CD4-positive, alpha-beta T cell treated with Interleukin-4 for 4 hours (primary cell): ENCODE data around the gene COL15A1.

Source experiments
- DNase-seq: peaks from one replicate; pipeline ENCODE4 v3.0.0-alpha.2; 2020

Gene COL15A1

DNA sequence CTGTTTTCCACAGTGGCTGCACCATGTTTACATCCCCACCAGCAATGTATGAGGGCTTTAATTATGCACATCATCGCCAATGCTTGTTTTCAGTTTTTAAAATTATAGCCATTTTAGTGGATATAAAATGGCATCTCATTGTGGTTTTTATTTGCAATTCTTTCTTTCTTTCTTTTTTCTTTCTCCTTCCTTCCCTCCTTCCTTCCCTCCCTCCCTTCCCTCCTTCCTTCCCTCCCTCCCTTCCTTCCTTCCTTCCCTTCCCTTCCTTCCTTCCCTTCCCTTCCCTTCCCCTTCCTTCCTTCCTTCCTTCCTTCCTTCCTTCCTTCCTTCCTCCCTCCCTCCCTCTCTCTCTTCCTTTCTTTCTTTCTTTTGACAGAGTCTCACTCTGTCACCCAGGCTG lies 6.6 kb downstream of the COL15A1 start:
- no peak for DNase-seq

DNA sequence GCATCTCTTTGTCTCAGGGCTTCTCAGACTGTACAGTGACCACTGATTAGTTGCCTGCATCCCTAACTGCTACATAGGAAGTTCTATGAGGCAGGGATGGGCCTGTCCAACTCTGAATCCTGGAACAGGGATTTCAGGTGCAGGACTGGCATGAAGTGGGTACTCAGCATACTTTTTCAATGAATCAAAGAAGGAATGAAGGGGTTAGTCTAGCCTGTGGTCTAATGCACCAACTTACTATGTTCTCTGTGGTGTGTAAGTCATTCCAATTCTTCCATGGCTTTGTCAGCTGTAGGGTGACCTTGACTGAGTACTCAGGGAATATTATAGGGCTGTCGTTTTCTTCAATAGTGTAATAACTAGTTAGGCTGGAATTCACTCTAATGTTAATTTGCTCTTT lies 8.3 kb downstream of the COL15A1 start:
- DNase-seq = no peak

DNA sequence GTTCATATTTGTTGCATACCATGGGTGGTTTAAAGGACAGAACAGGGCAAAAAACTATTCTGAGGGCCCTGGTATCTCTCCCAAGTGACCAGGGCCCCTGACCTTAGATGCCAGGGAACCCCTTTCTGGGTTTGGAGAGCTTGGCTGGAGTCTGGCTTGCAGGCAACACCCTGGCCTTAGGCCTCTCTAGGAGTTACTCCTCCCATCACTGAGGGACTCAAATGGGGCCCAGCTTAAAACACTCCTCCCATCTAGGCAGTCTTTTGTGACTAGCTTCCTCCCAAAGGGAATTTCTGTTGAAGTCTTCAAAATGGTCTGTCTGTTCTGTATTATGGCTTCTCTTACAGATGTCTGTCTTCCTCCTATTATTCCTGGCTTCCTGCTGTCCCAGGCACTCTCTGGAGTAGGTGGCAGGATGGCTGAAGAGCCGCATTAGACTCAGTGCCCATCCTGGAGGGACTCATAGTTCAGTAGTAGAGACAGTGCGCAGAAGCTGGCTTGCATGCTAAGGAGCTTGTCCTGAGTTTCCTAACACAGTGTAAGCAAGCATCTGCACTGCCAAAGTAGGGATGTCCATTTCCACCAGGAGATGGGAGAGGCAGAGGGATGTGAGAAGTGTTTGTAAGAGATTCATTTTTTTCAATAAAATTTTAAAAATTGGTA lies 10.0 kb downstream of the COL15A1 start:
- DNase-seq = no peak

DNA sequence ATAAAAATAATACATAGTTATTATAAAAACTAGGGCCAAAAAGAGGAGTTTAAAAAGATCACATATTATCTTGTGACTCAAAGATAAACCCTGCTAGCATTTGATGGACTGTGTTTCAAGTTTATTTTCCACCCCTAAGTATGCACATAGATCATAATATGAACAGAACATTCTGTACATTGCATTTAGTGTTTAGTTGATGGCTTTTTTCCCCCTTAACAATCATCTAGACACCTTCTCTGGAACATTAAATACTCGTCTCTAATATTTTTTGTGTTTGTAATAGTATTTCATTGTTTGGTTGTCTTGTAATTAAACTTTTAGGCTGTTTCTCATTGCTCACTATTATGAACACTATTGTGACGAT lies 10.5 kb downstream of the COL15A1 start:
- no peak for DNase-seq

DNA sequence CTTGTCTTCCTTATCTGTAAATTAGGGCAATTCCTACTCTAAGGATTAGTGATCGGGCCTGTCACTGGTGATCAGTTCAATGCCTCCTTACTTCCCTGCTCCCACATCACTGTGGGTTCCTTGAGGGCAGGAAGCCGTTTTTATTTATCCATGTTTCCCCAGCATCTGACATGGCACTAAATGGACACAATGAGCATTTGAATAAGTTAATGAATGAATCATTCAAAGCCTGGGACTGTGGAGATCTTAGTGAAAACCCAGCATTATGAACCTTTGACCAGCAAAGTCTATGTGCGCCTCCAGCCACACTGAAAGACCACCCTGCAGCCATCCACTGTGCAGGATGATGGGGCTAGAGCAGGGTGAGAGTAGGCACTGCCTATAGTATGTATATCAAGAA lies 11.6 kb downstream of the COL15A1 start:
- no peak for DNase-seq

DNA sequence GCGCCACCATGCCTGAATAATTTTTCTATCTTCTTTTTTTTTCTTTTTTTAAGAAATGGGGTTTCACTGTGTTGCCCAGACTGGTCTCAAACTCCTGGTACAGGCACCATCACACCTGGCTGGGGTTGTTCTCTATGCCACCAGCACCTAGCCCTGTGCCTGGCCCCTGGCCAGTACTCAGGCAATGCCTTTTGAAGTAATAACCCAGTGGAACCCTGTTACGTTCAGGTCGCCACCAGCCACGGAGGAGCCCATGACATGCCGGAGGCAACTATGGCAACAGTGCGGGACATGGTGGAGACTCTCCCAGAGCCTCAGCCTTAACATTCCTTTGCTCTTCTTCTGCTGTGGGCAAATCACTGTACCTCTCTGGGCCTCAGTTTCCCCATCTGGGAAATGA lies 14.1 kb downstream of the COL15A1 start:
- no peak for DNase-seq

DNA sequence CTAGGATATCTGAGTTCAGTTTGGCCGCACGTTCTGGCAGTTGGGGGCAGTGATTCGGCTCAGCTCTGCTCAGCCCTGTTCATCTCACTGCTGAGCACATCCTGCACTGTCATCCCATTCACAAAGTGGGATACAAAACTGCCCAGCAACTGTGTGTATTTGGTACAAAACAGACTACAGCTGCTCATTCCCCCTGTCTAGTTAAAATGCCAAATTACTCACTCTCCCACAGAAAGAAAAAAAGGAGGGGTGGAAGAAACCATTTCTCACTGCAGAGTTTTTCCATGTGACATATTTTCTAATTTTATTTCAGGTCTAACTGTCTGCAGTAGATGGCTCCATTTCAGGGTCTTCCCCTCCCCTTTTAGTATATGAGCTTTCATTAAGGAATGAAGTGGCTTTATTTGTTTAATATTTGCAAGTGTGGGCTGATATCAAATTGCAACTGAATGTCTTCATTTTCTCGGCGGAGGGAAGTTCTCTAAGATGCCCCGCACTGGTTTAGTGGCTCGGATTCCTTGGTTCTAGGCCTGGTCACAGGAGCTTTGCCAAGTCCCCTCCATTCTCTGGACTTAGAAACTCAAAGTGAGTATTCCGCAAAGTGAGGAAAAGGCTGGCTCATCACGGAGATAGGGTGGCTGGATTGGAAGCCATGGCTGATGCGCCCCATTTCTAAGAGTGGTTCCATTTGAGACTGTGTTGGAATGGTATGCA lies 14.7 kb downstream of the COL15A1 start:
- DNase-seq = no peak

DNA sequence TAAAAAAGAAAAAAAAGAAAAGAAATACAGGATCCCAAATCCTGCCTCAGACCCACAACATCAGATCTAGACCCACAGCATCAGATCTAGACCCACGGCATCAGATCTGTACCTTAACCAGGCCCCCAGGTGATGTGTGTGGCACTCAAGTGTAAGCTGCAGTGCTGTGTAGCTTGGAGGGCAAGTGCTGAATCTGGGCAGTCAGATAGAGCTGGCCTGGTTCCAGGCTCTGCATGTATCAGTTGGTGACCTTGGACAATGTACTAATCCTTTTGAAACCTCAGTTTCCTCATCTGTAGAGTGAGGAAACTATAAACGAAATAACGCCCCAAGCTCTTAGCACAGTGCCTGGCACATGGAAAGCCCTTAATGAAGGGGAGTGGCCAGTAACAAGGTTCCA lies 16.7 kb downstream of the COL15A1 start:
- no peak for DNase-seq

DNA sequence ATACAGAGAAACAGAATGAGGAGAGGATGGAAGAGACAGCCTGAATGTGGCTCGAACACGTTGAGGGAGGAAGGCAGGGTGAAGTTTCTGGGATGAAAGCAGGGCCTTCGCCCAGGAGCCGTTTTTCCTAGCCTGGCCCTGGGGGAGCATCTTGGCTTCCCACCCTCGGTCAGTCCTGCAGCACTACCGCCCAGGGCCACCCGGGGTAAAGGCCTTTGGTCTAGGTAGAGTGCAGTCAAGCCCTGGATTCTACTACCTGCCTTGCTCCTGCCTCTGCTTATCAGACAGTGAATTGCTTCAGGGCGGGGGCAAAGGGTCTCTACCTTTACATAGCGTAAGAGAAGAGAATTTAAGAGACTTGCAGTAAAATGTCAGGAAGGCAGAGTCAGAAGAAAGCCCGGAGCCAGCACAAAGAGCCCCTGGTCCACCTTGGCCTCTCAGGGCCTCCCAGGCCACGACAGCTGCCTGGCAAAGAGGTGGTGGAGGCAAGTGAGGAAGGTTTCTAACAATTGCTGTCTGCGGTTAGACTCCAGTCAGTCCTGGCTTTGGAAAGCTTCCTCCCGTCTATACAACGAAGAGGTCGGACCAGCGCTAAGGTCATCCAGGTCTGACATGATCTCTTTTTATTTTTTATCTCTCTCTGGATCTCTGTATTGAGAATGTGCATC lies 17.9 kb downstream of the COL15A1 start:
- no peak for DNase-seq

DNA sequence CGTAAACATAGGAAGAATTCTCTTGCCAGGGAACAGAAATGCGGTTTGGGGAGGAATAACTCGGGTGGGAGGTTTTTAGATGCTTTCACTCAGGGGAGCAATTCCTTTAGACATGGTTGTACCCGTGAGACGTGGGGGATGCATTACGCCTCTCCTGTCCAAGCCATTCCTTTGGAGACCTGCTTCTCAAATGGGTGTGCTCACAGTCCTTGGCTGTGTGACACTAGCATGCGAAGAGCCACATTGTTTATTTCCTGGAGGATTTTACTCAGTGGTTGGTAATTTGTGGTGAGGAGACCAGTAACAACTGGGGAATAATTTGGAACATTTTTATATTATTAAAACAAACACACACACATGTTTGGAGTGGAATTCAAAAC lies 18.5 kb downstream of the COL15A1 start:
- no peak for DNase-seq

DNA sequence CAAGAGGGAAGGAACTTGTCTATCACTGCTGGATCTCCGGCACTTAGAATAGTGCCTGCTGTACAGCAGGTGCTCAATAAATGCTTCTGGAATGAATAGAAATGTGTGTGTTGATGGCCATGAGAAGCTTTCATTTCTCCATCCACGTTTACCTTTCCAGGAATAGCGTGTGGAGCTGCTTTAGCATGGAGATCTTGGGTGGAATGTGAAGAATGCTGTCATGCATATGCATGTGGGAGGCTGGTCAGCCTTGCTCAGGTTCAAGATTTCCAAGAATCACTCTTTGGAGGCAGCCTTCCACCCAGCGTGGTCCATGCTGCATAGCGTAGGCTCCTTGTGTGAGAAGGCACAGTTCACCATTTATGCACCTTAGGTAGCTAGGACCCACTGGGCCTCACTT lies 19.2 kb downstream of the COL15A1 start:
- no peak for DNase-seq

DNA sequence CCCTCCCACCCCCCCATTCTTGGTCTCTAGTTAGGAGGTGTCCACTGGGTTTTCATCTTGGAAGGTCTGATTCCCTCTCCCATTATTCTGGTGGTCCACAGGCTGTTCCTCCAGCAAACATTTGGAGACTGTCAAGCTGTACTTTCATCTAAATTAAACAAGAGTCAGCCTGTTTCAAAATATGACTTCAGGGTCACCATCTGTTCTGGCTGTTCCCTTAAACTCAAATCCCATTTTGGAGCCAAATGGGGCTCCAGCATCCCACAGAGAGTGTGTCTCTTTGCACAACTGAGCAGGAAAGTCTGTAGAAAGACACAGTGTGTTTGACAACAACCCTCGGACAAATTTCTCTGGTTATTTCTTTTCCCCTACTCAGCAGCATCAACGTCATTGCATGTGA lies 20.5 kb downstream of the COL15A1 start:
- DNase-seq = no peak

DNA sequence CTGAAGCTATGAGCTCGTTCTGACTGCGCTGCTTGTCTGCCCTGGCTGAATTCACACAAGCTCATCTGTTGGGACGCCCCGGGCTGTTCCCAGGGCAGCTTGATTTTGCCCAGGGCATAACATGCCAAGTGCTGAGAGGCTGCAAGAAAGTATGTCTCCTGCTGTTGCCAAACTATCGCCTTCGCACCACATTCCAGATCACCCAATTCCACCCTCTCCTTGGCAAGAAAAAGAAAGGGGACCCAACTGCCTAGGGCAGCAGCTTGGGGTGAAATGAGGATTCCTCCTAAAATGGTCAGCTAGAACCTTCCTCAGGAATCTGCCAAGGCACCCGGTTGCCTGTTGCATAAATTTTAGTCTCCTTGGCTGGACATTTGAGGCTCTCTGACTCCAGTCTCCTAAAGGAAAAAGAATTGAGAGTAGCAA lies 21.2 kb downstream of the COL15A1 start:
- DNase-seq = no peak

DNA sequence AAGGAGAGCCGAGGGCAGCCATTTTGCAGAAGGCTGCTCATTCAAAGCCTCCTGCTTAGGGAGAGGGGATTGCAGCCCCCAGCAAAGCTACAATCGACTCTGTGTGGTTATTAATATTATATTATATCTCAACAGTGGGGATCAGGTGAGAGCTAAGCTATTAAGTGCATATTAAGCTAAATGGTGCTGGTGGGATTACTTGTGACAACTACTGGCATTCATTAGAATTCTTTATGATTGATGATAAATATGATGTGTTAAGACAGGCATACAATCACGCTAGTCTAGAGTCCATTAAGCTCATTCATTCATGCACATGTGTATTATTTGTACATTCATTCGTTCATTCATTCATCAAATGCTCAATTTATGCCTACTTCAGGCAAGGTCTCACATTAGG lies 23.0 kb downstream of the COL15A1 start:
- no peak for DNase-seq

DNA sequence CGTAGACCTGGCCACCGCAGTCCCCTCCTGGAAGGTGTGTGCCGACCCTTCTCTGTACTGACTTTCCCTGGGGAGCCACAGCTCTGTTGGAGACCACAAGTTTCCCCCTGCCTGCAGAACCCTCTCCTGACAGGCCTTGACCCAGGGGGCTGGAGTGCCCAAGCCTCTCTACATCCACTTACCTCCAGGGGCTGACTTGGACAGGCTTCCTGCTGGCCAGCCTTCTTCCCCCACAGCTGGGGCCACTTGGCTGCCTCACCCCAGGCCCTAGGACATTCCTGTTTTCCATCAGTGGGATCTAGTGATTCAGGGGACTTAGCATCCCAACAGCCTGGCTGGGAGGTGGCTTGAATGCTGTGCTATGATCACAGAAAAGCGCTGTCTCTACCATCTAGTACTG lies 23.6 kb downstream of the COL15A1 start:
- no peak for DNase-seq

DNA sequence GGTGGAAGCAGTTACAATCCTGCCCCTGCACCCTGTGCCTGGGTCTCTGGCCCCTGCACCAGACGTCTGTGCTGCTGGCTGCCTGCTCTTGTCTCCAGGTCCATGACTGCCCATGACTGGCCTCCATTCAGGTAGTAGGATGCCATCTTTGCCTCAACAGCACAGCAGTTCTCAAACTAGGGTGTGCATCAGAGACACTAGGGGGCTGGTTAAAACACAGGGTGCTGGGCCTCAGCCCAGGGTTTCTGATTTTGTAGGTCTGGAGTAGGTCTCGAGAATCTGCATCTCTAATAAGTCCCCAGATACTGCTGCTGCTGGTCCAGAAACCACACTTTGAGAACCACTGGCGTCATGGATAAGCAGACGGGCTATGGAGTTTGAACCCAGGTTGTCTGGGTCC lies 24.0 kb downstream of the COL15A1 start:
- DNase-seq = no peak

DNA sequence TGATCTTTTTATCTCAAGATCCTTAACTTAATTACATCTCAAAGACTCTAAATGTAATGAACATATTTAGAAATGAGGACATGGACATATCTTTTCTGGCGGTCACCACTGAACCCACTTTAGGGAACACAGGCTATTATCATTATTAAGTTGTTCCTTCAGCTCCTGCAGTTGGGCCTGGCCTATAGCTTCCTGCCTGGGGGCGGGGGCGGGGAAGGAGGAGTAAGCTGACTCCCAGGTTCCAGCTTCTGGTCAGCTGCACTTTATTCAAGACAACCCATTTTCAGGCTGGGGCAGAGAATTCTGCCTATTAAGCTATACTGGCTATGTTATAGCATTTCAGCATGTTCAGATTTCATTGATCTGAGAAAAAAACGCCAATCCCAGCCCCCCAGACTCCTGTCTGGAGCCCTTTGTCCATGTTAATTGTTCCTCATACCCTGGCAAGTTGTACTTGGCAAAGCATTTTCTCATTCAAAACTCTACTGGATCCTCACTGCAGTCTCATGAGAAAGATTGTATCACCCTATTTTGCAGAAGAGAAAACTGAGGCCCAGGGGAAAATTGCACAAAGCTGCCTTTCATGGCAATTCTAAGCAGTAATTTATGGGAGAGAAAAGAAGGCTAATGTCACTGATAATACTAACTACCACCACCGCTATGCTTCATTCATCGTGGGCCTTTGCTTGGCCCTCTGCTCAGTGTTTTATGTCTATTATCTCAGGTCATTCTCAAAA lies 25.1 kb downstream of the COL15A1 start:
- no peak for DNase-seq

DNA sequence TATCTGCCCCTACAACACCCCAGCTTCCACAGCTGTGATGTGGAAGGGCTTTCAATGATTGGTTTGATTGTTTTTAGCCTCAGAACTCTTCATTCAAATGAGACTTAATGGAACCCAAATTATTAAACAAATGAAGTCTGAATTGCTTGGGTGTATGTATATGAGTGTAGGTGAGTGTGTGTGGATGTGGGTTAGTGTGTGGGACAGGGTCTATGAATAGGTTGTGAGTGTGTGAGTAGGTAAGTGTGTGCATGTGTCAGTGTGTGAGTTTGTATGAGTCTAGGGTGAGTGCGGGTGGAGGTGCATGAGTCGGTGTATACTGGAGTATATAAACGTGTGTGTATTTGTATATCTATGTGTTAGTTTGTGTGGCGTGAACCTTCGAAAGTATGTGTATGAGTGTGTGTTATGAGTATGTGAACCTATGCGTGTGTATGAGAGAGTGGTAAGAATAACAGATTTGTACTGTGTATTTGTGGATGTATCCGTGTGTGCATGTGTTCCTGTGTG lies 26.9 kb downstream of the COL15A1 start:
- DNase-seq = no peak

DNA sequence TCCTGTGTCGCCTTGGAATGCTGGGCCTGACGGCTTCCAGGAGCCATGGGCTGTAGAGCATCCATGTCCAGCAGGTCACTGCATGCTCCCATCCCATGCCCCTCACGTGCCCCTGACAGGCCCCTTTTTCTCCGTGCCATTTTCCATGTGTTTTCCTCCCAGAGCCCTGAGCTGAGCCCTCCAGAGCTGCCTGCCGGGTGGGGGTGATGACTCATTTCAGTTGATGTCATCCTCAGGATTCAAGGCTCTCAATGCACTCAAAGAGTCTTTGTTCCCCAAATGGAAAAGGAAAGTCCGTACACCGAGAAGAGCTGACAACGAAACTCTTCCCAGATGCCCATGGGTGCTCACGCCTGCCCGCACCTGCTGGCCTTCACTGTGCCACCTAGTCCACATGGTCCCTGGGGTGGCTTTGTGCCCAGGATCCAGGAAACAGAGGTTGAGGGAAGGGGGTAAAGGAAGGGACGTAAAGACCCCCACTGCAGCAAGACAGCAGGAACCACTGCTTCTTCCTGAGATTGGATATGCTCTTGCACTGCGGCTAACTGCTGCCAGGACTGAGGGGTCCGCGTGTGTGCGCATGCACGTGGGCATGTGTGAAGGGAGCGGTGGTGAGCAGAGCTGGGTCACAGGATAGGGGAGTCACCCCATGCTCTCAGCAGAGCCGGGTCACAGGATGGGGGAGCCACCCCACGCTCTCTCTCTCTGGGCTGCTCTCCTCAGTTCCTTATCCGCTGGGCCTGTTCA lies 27.6 kb downstream of the COL15A1 start:
- DNase-seq = no peak

DNA sequence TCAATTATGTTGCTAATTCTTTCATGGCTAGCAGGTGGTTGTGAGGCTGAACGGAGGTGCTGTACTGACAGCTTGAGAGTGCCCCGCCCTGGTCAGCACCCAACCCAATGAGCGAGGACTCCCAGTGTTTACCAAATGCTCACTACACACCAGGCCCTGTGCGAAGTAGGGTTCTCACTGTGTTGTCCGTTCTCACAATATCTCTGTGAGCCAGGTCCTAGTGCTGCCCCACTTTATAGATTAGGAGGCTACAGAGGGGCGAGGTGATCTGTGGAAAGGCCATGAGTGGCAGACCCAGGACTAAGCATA lies 28.2 kb downstream of the COL15A1 start:
- DNase-seq = no peak

DNA sequence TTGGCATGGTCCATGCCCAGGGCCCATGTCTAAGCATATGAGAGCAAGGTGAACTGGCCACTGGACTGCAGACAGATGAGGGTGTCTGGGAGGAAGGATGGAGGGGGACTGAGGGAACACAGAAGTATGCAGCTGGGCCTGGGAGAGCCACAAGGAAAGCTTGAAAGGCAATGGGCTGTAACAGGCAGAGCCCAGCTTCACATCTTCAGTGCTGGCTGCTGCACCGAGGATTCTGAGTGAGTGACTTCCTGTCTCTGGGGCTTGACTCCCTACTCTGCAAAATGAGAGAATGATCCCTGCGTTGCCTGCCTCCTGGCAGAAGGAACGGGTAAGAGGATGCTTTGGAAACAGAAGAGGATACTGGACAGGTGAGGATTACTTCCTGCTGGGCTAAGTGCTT lies 29.0 kb downstream of the COL15A1 start:
- no peak for DNase-seq

DNA sequence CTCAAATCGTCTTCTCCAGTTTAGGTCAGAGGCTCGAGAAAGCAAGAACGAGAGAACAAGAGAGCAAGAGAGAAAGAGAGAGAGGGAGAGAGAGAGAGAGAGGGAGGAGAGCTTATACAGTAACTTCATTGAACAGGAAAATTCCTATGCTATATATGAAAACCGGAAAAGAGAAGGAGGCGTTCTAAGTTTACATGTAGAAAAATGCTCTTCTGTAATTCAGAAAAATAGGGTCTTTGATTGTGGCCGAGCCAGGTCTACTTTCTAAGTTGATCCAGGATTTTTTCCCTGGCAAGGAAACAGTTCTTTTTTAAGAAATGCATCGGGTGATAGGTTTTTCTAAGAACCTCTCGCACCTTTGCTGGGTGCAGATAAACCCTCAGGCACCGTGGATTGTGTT lies 29.5 kb downstream of the COL15A1 start:
- no peak for DNase-seq

DNA sequence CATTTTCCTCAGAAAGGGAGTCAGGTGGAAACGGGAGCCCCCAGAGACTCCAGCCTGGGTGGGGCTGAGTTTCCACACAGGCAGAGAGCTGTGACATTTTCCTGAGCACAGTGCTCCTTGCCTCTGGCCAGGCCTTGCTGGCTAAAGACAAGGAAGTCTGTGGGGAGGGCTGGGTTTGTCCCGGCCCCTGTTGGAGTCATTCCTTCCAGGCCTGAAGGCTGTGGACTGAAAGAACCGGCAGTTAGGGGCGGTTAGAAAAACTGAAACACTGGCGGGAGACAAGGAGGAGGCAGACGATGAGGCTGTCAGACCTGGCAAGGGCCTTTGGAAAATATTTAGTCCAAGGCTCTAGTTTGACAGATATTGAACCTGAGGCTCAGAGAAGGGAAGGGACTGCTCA lies 29.9 kb downstream of the COL15A1 start:
- DNase-seq = no peak
